Measurements from ENCODE around the gene RBP2. TPM values are rescaled to one million over a fixed set of nuclear protein-coding genes. Genes with fewer than 3 reads are reported as not detected.

The RBP2 gene
- total and polyA plus RNA-seq, 7 experiments from 2014 or later = not detected

DNA sequence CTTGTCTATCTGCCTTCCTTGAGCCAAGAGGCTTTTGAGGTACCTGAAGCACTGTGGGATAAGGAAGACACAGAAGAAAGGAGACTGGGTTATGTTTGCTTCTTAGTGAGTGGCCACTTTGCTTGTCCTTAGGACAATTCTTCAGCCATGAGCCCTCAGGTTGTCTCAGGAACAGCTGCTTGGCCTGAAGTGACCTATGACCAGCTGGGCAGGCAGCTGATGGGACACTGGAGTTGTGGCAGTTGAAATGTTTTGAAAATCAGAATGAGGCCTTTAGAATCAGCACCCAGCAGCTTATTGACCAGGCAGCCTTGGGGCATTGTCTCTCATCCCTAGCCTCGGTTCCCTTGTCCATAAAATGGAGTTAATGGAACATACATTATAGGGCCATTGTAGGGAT lies 37.0 kb downstream of the RBP2 start:
- H3K9me3 ChIP-seq (ENCODE audit: control insufficient read depth in 2 of 3, low read length in 3 of 3) = no peaks in the 10 kb centered on the region
- intact Hi-C loops (cut with micrococcal nuclease) = no loop called here
- no peak overlapping the region for H3K4me3 Mint-ChIP-seq
- DNase-seq (no peak), ATAC-seq (no peak)
- no peak overlapping the region for H3K27ac Mint-ChIP-seq
- H3K36me3 Mint-ChIP-seq = peaks cover 0 to 10% (median 0%) of the 10 kb centered on the region in 5 donors
- H3K4me3 ChIP-seq (ENCODE audit: low read length) = no peak overlapping the region
- H3K27me3 ChIP-seq (ENCODE audit: control insufficient read depth in 2 of 2, insufficient read depth in 2 of 2, low read length in 2 of 2) = no peaks in the 10 kb centered on the region
- no peaks in the 10 kb centered on the region for H3K9me3 Mint-ChIP-seq
- H3K4me1 ChIP-seq (ENCODE audit: control insufficient read depth in 2 of 2, insufficient read depth in 2 of 2, low read length in 2 of 2) = no peaks in the 10 kb centered on the region
- H3K27me3 Mint-ChIP-seq = peaks cover 0 to 2% (median 0%) of the 10 kb centered on the region in 5 donors
- H3K36me3 ChIP-seq (ENCODE audit: control insufficient read depth in 2 of 3, insufficient read depth in 3 of 3, low read length in 3 of 3) = no peaks in the 10 kb centered on the region
- ChIA-PET CTCF (no interaction called here), POLR2A (no interaction called here)
- no peak overlapping the region for H3K27ac ChIP-seq (ENCODE audit: low read depth, low read length)
- H3K4me1 Mint-ChIP-seq = no peaks in the 10 kb centered on the region

- H3K4me1 Mint-ChIP-seq = no peaks in the 10 kb centered on the region
- peaks cover 0 to 2% (median 0%) of the 10 kb centered on the region in 5 donors for H3K27me3 Mint-ChIP-seq
- POLR2A ChIA-PET = no interaction called here
Observed at GRCh38 chr3:139434764-139435307, 41.5 kb downstream of the RBP2 start.

GRCh38 chr3:139434228-139434627 lies 42.1 kb downstream of the RBP2 start:
- no peak overlapping the region for H3K27ac ChIP-seq (ENCODE audit: low read depth, low read length)
- H3K27ac Mint-ChIP-seq = no peak overlapping the region
- ATAC-seq (no peak), DNase-seq (no peak)
- ChIA-PET CTCF (interaction anchor here (1.1 kb wide), 1 partner anchor 9 kb away, joined by 3 read pairs; no protein-coding TSS in a partner anchor), POLR2A (no interaction called here)
- H3K27me3 Mint-ChIP-seq = peaks cover 0 to 2% (median 0%) of the 10 kb centered on the region in 5 donors
- no peak overlapping the region for H3K4me3 Mint-ChIP-seq
- H3K4me1 Mint-ChIP-seq = no peaks in the 10 kb centered on the region
- H3K9me3 Mint-ChIP-seq = no peaks in the 10 kb centered on the region
- intact Hi-C loops (cut with micrococcal nuclease) = no loop called here
- no peaks in the 10 kb centered on the region for H3K36me3 ChIP-seq (ENCODE audit: control insufficient read depth in 2 of 3, insufficient read depth in 3 of 3, low read length in 3 of 3)
- H3K9me3 ChIP-seq (ENCODE audit: control insufficient read depth in 2 of 3, low read length in 3 of 3) = no peaks in the 10 kb centered on the region
- no peaks in the 10 kb centered on the region for H3K27me3 ChIP-seq (ENCODE audit: control insufficient read depth in 2 of 2, insufficient read depth in 2 of 2, low read length in 2 of 2)
- H3K4me3 ChIP-seq (ENCODE audit: low read length) = no peak overlapping the region
- H3K4me1 ChIP-seq (ENCODE audit: control insufficient read depth in 2 of 2, insufficient read depth in 2 of 2, low read length in 2 of 2) = no peaks in the 10 kb centered on the region
- peaks cover 0 to 27% (median 0%) of the 10 kb centered on the region in 5 donors for H3K36me3 Mint-ChIP-seq

More at GRCh38 chr3:139434764-139435307, 41.5 kb downstream of the RBP2 start:
- intact Hi-C loops (cut with micrococcal nuclease) = no loop called here
- no peak overlapping the region for H3K4me3 ChIP-seq (ENCODE audit: low read length)
- no peaks in the 10 kb centered on the region for H3K36me3 ChIP-seq (ENCODE audit: control insufficient read depth in 2 of 3, insufficient read depth in 3 of 3, low read length in 3 of 3)
- Mint-ChIP-seq H3K27ac (no peak overlapping the region), H3K9me3 (no peaks in the 10 kb centered on the region), H3K36me3 (peaks cover 0 to 27% (median 0%) of the 10 kb centered on the region in 5 donors), H3K4me3 (no peak overlapping the region)
- ATAC-seq (no peak), DNase-seq (no peak)
- CTCF ChIA-PET = no interaction called here
- no peak overlapping the region for H3K27ac ChIP-seq (ENCODE audit: low read depth, low read length)
- H3K27me3 ChIP-seq (ENCODE audit: control insufficient read depth in 2 of 2, insufficient read depth in 2 of 2, low read length in 2 of 2) = no peaks in the 10 kb centered on the region
- H3K9me3 ChIP-seq (ENCODE audit: control insufficient read depth in 2 of 3, low read length in 3 of 3) = no peaks in the 10 kb centered on the region
- H3K4me1 ChIP-seq (ENCODE audit: control insufficient read depth in 2 of 2, insufficient read depth in 2 of 2, low read length in 2 of 2) = no peaks in the 10 kb centered on the region

GRCh38 chr3:139433089-139433488 lies 43.2 kb downstream of the RBP2 start:
- CTCF ChIA-PET = no interaction called here
- POLR2A ChIA-PET = no interaction called here

GRCh38 chr3:139430493-139430892 lies 45.8 kb downstream of the RBP2 start:
- Mint-ChIP-seq H3K27ac (no peak overlapping the region), H3K4me3 (no peak overlapping the region), H3K36me3 (peaks cover 0 to 26% (median 0%) of the 10 kb centered on the region in 5 donors), H3K27me3 (no peaks in the 10 kb centered on the region), H3K4me1 (no peaks in the 10 kb centered on the region), H3K9me3 (no peaks in the 10 kb centered on the region)
- Histone ChIP-seq H3K4me3 (ENCODE audit: low read length) (no peak overlapping the region), H3K4me1 (ENCODE audit: control insufficient read depth in 2 of 2, insufficient read depth in 2 of 2, low read length in 2 of 2) (no peaks in the 10 kb centered on the region), H3K9me3 (ENCODE audit: control insufficient read depth in 2 of 3, low read length in 3 of 3) (no peaks in the 10 kb centered on the region), H3K27ac (ENCODE audit: low read depth, low read length) (no peak overlapping the region), H3K36me3 (ENCODE audit: control insufficient read depth in 2 of 3, insufficient read depth in 3 of 3, low read length in 3 of 3) (no peaks in the 10 kb centered on the region), H3K27me3 (ENCODE audit: control insufficient read depth in 2 of 2, insufficient read depth in 2 of 2, low read length in 2 of 2) (no peaks in the 10 kb centered on the region)
- intact Hi-C loops (cut with micrococcal nuclease) = no loop called here
- ATAC-seq (no peak), DNase-seq (no peak)
- POLR2A ChIA-PET = no interaction called here
- CTCF ChIA-PET = no interaction called here

More at GRCh38 chr3:139433089-139433488, 43.2 kb downstream of the RBP2 start:
- Mint-ChIP-seq H3K4me3 (no peak overlapping the region), H3K27me3 (peaks cover 0 to 2% (median 0%) of the 10 kb centered on the region in 5 donors), H3K36me3 (peaks cover 0 to 23% (median 0%) of the 10 kb centered on the region in 5 donors), H3K4me1 (no peaks in the 10 kb centered on the region), H3K27ac (no peak overlapping the region), H3K9me3 (no peaks in the 10 kb centered on the region)
- no peaks in the 10 kb centered on the region for H3K36me3 ChIP-seq (ENCODE audit: control insufficient read depth in 2 of 3, insufficient read depth in 3 of 3, low read length in 3 of 3)
- H3K27me3 ChIP-seq (ENCODE audit: control insufficient read depth in 2 of 2, insufficient read depth in 2 of 2, low read length in 2 of 2) = no peaks in the 10 kb centered on the region
- intact Hi-C loops (cut with micrococcal nuclease) = no loop called here
- H3K4me1 ChIP-seq (ENCODE audit: control insufficient read depth in 2 of 2, insufficient read depth in 2 of 2, low read length in 2 of 2) = no peaks in the 10 kb centered on the region
- ATAC-seq = no peak
- no peak for DNase-seq
- no peaks in the 10 kb centered on the region for H3K9me3 ChIP-seq (ENCODE audit: control insufficient read depth in 2 of 3, low read length in 3 of 3)
- H3K4me3 ChIP-seq (ENCODE audit: low read length) = no peak overlapping the region
- no peak overlapping the region for H3K27ac ChIP-seq (ENCODE audit: low read depth, low read length)

GRCh38 chr3:139427283-139428060 lies 48.8 kb downstream of the RBP2 start:
- POLR2A ChIA-PET = no interaction called here
- peak; percentile 68 for ATAC-seq
- peak in 6 of 9 donors; percentile 20 to 59 (median 47) for DNase-seq

More at GRCh38 chr3:139427283-139428060, 48.8 kb downstream of the RBP2 start:
- CTCF ChIA-PET = no interaction called here
- Mint-ChIP-seq H3K4me1 (no peaks in the 10 kb centered on the region), H3K27me3 (no peaks in the 10 kb centered on the region), H3K36me3 (peaks cover 0 to 29% (median 6%) of the 10 kb centered on the region in 5 donors), H3K4me3 (no peak overlapping the region), H3K9me3 (no peaks in the 10 kb centered on the region), H3K27ac (no peak overlapping the region)
- no peaks in the 10 kb centered on the region for H3K9me3 ChIP-seq (ENCODE audit: control insufficient read depth in 2 of 3, low read length in 3 of 3)
- H3K4me1 ChIP-seq (ENCODE audit: control insufficient read depth in 2 of 2, insufficient read depth in 2 of 2, low read length in 2 of 2) = no peaks in the 10 kb centered on the region
- no peak overlapping the region for H3K27ac ChIP-seq (ENCODE audit: low read depth, low read length)
- H3K36me3 ChIP-seq (ENCODE audit: control insufficient read depth in 2 of 3, insufficient read depth in 3 of 3, low read length in 3 of 3) = no peaks in the 10 kb centered on the region
- intact Hi-C loops (cut with micrococcal nuclease) = loop anchor here in 1 of 2 donors (5.0 to 10.0 kb wide), 4 partner anchors 200 to 1765 kb away; partner anchors contain the start of gene CLSTN2
- H3K27me3 ChIP-seq (ENCODE audit: control insufficient read depth in 2 of 2, insufficient read depth in 2 of 2, low read length in 2 of 2) = no peaks in the 10 kb centered on the region
- H3K4me3 ChIP-seq (ENCODE audit: low read length) = no peak overlapping the region
